Measurements from ENCODE around the gene PPM1H.
"Not testable (repeated sequence)": the region's sequence is repeated elsewhere in the genome, so short reads cannot be mapped to it uniquely, and the experiment has no call there.

PPM1H gene

DNA sequence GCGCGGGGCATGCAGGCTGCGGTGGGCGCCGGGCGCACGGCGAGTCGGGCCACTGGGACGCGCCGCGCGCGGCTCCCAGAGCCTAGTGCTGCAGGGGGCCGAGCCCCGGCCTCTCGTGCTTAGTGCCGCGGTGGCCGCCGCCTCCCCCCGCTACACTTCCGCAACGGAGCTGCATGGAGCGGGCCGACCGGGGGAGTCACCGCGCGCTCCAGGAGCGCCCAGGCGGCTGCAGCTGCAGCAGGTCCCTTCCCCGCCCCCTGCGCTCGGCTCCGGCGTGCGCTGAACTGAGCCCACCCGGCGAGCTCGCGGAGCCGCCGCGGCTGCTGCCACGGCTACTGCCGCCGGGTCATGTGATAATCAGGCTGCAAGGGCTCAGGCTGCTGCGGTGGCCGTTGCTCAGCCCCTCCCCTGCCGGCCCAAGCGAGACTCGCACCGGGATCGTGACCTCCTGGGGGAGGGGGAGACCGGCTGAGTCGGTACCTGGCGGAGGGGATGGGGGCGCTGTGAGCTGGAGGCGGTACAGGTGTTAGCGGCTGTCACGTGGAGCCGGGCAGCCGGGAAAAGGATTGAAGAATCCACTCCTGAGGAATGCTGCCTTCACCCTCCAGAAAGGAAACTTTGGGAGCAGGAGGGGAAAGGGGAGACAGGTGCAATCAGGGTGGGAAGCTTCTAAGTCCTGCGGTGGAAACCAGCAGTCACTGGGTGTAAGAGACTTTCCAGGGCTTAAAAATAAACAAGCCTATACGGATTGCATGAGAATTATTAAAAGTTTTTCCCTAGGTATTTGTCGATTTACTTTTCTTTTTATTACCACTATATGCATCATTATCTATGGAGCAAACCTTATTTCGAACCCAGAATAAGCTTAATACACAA, at the start of gene PPM1H:
PPM1H (minus strand) TSS at position 352 of the 876 bp plus-strand sequence. CDS start 414 bp downstream, outside the sequence.
- no peak for DNase-seq (ENCODE audit: low read depth)

GRCh38 chr12:62983594-62983993, 48.6 kb upstream of the PPM1H start:
- DNase-seq (ENCODE audit: low read depth), result no peak

- DNase-seq (ENCODE audit: low read depth), result no peak
Observed at GRCh38 chr12:62978768-62979167, 43.8 kb upstream of the PPM1H start.

DNA sequence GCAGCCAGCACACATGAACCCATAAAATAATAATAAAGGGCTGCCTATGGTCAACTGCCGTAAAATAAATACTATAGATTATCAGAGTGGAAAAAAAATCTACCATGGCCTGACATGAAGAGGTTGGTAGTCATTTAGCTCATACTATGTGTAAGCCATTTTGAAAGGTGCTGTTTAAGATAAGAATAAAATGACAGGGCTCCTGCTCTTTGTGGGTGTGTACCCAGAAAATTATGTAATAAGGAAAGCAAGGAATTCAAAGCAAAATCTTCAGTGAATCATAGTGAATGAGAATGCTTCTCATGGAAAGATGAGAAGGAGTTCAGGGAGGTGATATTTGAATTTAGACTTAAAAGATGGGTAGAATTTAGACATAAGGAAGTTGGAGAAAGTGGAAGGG, 42.9 kb upstream of the PPM1H start:
- no peak for DNase-seq (ENCODE audit: low read depth)

DNA sequence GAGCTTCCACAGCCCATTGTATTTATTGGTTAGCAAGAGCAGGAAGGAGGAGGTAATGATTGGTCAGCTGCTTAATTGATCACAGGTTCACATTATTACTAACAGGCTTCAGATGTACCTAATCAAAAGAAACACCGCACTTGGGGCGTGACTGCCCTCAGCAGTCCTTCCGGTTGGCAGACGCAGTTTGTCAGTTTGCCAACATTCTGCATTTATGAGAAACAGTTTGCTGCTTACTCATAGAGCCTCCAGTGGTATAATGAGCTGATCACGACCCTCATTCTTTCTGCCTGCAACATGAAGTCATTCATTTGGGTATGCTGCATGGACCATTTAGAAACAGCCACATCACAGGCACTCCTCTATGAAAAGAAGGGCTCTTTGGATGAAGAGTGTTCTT, 42.5 kb upstream of the PPM1H start:
- no peak for DNase-seq (ENCODE audit: low read depth)

GRCh38 chr12:62976110-62976662, 41.2 kb upstream of the PPM1H start:
- no peak for DNase-seq (ENCODE audit: low read depth)

GRCh38 chr12:62971769-62972525, 37.0 kb upstream of the PPM1H start:
- no peak for DNase-seq (ENCODE audit: low read depth)

DNA sequence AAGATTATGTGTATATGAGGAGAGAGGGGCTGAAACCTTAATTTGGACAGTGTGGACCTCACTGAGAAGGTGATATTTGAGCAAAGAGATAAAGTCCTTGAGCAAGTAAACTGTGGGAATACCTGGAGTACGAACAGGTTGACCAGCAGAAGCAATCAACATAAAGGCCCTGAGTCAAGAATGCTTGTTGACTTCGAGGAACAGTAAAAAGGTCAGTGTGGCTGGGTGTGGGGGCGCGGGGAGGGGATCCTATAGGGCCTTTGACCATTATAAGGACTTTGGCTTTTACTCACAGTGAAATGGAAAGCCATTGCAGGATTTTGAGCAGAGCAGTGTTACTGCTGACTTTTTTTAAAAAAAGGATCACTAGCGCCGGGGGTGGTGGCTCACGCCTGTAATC, 34.7 kb upstream of the PPM1H start:
- DNase-seq (ENCODE audit: low read depth), result no peak

GRCh38 chr12:62967701-62968100, 32.8 kb upstream of the PPM1H start:
- DNase-seq (ENCODE audit: low read depth), result no peak

DNA sequence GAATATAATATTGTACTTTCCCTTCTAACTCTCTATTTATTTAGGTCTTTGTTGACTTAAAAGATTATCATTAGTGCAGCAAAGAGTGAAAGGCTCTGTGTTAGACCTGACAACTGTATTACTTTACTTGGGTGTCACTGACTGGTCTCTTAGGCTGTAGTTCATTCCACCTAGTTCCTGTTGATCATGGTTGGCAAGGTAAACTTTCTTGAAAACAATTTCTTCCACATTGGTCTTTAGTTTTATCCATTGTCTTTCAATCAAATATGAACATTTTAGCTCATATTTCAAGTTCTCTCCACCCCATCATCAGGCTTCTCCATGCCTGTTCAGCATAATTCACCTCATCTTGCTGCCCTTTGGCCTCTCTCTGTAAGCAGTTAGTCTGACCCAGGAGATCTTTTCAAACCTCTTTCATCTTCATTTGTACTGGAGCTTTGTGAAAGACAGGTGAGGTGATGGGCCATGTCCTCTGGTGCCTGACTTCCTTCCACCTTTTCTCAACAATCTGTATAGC, 32.1 kb upstream of the PPM1H start:
- no peak for DNase-seq (ENCODE audit: low read depth)

DNA sequence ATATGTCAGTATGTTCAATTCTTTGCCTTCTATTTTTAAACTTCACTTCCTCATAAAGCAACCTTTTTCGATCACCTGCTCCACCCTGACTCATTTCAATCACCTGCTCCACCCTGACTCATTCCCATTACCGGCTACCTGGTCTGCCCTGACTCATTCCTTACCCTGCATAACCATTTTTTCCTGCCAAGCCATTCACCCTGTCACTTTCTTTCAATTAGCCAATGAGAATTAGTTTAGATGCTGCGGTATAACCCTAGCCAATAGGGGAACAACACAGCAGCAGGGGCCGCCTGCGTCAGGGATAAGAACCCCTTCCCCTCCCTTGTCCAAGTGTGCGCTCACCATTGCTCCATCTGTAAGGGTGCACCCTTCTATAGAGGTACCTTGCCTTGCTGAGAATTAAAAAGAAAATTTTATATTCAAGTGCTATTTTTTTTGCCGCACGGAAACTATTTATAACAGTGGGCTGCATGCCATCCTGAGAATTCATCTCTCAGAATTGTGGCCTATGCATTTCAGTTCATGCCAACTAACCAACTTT, 31.6 kb upstream of the PPM1H start:
- DNase-seq (ENCODE audit: low read depth), result not testable (repeated sequence)

DNA sequence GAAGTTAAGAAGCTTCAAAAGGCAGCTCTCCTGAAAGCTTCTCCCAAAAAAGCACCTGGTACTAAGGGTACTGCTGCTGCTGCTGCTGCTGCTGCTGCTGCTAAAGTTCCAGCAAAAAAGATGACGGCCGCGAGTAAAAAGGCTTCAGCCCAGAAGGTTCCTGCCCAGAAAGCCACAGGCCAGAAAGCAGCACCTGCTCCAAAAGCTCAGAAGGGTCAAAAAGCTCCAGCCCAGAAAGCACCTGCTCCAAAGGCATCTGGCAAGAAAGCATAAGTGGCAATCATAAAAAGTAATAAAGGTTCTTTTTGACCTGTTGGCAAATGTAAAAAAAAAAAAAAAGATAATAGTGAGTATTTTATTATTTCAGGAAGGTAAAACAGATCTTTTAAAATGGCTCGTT, 30.8 kb upstream of the PPM1H start:
- DNase-seq (ENCODE audit: low read depth), result not testable (repeated sequence)

DNA sequence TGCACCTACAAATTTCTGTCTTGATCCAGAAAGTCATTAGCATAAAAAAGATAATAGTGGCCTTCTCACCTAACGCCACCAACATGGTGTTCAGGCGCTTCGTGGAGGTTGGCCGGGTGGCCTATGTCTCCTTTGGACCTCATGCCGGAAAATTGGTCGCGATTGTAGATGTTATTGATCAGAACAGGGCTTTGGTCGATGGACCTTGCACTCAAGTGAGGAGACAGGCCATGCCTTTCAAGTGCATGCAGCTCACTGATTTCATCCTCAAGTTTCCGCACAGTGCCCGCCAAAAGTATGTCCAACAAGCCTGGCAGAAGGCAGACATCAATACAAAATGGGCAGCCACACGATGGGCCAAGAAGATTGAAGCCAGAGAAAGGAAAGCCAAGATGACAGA, 30.3 kb upstream of the PPM1H start:
- DNase-seq (ENCODE audit: low read depth), result not testable (repeated sequence)

- no peak for DNase-seq (ENCODE audit: low read depth)
Observed at GRCh38 chr12:62963486-62964041, 28.6 kb upstream of the PPM1H start.

DNA sequence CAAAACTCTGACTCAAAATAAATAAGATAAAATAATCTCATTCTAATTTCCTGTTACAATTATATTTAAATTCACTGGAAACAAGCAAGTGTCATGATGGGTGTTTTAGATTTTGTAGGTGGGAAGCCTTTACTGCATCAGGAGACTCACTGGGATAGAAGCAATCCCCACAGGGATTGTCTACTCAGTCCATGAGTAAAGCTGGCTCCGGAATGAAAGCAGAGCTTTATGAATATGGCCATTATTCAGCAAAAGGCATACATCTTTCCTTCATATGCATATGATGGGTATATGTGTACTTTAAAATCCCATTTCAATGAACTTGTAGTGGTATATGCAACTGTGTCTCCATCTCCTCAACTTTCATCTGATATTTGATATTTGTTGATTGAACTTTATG, 25.4 kb upstream of the PPM1H start:
- DNase-seq (ENCODE audit: low read depth), result no peak

DNA sequence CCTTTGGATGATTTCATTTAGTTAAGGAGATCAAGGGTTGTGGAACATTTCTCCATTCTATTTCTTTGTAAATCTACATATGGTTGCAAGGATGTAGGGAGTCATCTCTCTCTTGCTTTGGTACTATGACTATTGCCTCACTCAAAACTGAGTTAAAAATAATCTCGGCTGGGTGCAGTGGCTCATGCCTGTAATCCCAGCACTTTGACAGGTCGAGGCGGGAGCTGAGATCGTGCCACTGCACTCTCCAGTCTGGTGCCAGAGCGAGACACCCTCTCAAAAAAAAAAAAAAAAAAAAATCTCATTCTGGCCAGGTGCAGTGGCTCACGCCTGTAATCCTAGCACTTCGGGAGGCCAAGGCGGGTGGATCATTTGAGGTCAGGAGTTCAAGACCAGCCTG, 24.8 kb upstream of the PPM1H start:
- DNase-seq (ENCODE audit: low read depth), result no peak

DNA sequence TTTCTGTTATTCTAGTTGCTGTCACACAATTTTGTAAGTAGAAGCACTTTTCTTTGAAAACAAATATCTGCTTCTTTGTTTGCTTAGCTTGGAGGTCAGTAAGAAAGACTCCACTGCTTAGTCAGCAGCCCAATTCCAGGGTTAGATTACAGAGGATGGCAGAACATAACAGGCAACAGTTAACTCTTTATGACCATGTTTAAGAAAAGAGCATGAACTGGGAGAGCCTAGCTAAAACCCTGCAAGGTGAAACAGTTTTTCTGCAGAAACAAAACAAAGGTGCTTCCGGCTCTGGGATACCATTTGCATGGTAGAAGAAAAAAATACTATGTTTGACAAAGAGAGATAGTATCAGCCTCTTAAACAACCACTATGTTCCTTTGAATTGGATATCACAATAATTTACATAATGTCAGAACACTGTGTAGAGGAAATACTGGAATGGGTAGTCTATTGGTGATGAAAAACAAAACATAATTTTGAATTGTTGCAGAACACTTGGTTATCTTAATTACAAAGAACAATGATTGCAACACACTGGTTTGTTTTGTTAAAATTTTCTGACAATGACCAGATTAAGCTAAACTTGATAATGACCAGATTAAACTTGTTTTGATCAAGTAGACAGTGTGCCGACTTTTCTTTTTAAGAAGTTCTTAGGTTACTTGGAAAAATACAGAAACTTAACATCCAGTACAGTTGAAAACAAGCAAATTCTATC, 22.4 kb upstream of the PPM1H start:
- DNase-seq (ENCODE audit: low read depth), result no peak

GRCh38 chr12:62955678-62956077, 20.7 kb upstream of the PPM1H start:
- DNase-seq (ENCODE audit: low read depth), result no peak

- no peak for DNase-seq (ENCODE audit: low read depth)
Observed at GRCh38 chr12:62950317-62950716, 15.4 kb upstream of the PPM1H start.

GRCh38 chr12:62948123-62948522, 13.2 kb upstream of the PPM1H start:
- no peak for DNase-seq (ENCODE audit: low read depth)

- no peak for DNase-seq (ENCODE audit: low read depth)
Observed at GRCh38 chr12:62947364-62947763, 12.4 kb upstream of the PPM1H start.
